Gastrocnemius medialis (tissue), 4 donors: Measurements from ENCODE around the gene SH2D6.

ENCODE experiments used
- CTCF ChIP-seq, 5 experiments: fragments of 450-650 bp in 3 of 5; fragments of 200-600 bp in 2 of 5; sonication (generic) in 2 of 5; IDR thresholded peaks in 4 of 5; conservative IDR thresholded peaks in 1 of 5; 1 replicate in 4 of 5; 2 replicates in 1 of 5; pipeline ENCODE4 v1.5.1; 2016 to 2019; ENCODE audit warnings: antibody characterized with exemption in 5 of 5, mild to moderate bottlenecking in 3 of 5, moderate library complexity in 3 of 5
- POLR2A ChIP-seq, 2 donors: fragments of 450-650 bp; IDR thresholded peaks; one replicate each; pipeline ENCODE4 v1.6.1; 2017; ENCODE audit warnings: antibody characterized with exemption in 2 of 2, mild to moderate bottlenecking in 2 of 2, moderate library complexity in 2 of 2

GRCh38 chr2:85409845-85410583, 8.5 kb upstream of the SH2D6 start, which contains the start of gene CAPG:
- TF ChIP-seq CTCF (IDR thresholded peaks at IDR 0.05 in 4 of 5, conservative IDR thresholded peaks at IDR 0.05 in 1 of 5), result no peak
- no peak for TF ChIP-seq POLR2A (IDR thresholded peaks at IDR 0.05)
